Astrocyte of the hippocampus (primary cell): ENCODE measurements around the gene PTPRG.

Source experiments
- DNase-seq: peaks from one replicate; pipeline ENCODE4 v3.0.0; 2011; ENCODE audit warnings: low read depth, low spot score

The PTPRG gene

GRCh38 chr3:61562721-61563312 is 1.4 kb downstream of the PTPRG start:
- peak; percentile 72 for DNase-seq

GRCh38 chr3:61563313-61564271 is 2.2 kb downstream of the PTPRG start:
- peak; percentile 49 for DNase-seq

GRCh38 chr3:61564395-61565059 is 3.2 kb downstream of the PTPRG start:
- DNase-seq, result peak; percentile 90

DNA sequence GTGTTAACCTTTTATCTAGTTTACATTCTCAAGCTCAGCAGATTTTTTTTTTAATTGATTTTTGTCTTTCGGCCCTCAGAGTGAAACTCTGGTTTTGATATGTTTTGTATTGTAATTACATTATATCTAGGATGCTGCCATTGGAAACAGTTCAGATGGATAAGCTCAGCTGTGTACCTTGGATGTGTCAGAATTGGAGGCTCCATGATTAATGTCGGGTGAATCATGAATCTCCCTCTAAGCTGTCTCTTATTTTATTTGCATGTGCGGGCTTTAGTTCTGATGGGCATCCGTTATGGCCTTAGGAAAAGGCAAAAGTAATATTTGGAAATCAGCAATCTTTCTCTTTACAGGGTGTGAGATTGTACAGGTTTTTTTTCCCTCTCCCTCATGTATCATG is 4.2 kb downstream of the PTPRG start:
- DNase-seq, result no peak

- DNase-seq, result no peak
Observed at GRCh38 chr3:61568127-61568526, 6.8 kb downstream of the PTPRG start.

GRCh38 chr3:61569856-61570580 is 8.6 kb downstream of the PTPRG start:
- DNase-seq, result no peak

GRCh38 chr3:61570813-61571212 is 9.4 kb downstream of the PTPRG start:
- peak; percentile 17 for DNase-seq

DNA sequence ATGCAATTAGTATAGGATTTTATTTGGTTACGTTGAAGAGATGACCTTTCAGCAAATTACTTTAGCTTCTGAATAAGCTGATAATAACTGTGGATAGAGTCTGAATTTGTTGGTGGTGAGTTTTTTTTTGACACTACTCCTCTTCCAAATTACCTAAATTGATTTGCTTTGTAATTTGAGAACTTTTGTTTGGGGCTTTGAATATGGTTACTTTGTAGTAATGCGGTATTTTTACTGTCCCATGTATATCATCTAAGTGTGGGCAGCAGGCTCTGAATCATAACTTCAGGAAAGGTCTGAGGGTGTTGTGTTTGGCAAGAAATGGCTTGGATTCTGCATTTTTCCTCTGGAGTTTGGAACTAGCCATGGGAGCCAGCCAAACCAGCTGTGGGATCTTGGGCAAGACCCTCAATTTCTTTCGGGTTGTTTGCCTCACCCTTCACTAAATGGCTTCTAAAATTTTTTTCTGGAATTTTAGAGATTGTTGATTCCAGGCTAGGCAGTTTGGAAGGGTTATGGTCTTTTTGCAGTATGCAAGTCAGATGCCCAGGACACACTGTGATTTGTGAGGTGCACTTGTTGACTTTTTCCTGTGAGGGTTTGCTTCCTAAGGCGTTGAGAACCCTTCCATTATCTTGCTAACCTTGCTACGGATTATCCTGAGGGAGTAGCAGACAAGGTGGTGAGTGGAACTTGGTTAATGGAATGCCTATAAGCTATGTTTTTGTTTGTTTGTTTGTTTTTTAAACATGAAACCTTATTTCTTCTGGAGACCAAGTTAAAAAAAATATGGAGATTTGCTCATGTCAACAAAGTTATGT is 10.4 kb downstream of the PTPRG start:
- peak; percentile 90 for DNase-seq

GRCh38 chr3:61572879-61573278 is 11.5 kb downstream of the PTPRG start:
- no peak for DNase-seq

- no peak for DNase-seq
Observed at GRCh38 chr3:61573441-61573840, 12.1 kb downstream of the PTPRG start.

DNA sequence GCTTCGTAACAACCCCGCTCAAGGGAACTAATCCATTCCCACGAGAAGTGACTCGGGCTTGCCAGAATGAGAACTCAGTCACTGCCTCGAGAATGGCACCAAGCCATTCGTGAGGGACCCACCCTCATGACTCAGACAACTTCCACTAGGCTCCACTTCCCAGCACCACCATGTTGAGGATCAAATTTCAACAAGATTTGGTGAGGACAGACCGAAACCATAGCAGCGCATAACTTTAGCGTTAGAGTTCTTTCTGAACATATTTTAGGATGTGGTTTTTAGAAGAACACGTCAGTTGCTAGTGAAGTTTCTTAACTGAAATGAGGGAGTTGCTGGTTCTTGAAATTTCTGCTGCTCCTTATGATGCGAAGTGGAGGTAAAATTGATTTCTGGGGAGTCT is 13.5 kb downstream of the PTPRG start:
- peak; percentile 88 for DNase-seq

DNA sequence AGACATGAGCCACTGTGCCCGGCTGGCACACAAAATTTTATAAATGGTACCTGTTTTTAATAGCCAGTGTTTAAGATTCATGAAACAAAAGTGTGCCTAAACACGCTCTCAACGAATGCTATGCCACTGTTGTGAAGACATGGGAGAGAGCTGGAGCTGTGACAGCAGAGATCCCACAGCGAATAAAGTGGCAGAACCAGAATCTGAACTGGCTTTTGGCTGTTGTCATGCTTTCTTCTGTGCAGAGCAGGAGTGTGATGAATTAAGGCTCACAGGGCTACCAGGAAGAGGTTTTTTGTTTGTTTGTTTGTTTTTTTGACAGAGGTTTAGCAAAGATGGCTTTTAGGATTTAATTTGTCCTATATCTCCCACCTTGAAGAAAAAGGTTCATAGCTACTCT is 14.5 kb downstream of the PTPRG start:
- no peak for DNase-seq

GRCh38 chr3:61577760-61578159 is 16.4 kb downstream of the PTPRG start:
- no peak for DNase-seq

DNA sequence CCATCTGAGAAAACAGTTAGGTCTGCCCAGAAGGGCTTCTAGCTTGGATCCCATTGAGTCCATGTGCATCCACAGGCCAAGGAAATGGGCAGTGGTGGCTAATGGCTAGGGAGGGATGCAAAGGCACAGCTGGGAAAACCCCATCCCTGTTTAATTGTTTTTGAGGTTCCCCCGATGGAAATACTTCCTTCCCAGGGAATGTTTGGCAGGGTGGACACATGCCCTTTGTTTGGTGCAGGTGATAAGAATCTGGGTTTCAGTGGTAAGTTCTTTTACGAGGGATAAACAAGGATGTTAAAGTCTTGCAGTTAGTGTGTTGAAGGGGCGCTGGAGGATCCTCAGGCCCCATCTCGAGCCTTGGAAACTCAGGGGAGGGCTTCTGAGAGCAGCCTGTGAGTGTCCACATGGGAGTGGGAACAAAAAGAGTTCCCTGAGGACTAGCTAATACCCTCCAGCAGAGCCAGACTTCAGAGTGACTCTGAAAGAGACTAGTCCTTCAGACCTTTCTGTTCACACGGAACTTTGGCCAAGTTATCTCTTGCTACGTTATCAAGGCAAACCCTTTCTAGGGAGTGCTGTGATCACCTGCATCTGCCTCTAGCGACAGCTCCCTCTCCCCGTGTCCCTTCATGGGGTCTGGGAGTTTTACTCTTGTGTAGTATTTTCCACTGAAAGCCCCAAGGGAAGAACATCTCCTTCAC is 17.4 kb downstream of the PTPRG start:
- DNase-seq, result no peak

DNA sequence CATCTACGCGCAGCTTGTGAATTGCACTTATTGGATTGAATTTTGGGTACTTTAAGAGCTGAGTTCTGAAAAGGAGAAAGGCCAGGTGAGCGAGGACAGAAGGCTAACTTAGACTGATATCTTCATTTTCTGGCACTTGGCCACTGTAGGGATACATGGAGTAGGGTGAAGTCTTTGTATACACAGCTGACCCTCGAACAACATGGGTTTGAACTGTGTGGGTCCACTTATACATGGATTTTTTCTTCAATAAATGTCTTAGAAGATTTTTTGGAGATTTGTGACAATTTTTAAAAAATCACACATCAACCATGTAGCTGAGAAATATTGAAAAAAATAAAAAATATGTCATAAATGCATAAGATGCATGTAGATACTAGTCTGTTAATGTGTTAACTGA is 18.3 kb downstream of the PTPRG start:
- no peak for DNase-seq

DNA sequence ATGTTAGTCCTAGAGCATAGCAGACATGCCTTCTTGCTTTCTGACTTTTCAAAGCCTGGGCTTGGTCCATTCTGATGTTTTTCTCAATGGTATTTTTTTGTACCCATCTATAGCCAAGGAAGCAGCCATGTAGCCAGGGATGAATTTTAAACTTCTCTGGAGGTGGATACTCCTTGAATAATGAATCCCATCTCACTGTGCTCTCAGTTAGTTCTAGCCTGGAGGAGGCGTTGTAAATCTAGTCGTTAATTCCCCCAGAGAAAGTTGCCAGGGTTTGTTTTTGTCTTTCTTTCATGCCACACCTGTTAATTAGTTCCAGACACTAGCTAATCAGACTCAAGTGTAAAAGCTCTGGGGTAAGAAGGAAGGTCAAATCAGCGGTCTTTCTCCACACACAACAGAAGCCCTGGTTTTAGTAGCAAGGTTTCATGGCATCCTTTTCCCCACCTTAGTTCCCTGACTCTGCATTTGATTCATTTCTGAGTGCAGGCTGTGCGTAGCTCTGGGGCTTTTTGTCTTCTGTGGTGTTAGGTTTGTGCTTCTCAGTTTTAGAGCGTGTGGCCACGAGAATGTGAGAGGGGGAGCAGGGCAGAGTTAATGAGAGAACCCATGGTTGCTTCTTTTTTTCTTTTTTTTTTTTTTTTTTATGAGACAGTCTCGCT is 19.7 kb downstream of the PTPRG start:
- peak; percentile 42 for DNase-seq

DNA sequence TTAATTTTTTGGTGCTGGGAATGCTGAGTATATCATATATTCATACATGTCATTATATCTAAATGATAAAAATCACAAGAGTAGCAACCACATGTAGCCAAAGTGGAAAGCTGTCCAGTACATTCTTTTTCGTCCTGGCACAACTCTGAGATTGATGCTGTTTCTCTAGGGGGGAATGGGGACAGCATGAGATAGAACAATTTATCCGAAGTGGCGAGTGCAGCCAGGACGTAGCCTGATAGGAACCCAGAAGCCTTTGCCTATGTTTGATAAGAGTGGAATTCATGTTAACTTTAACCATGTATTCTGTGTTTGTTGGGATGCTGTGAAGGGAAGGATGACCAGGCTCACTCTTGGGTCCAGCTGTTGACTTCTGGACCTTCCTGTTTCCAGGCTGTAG is 20.9 kb downstream of the PTPRG start:
- DNase-seq, result no peak

DNA sequence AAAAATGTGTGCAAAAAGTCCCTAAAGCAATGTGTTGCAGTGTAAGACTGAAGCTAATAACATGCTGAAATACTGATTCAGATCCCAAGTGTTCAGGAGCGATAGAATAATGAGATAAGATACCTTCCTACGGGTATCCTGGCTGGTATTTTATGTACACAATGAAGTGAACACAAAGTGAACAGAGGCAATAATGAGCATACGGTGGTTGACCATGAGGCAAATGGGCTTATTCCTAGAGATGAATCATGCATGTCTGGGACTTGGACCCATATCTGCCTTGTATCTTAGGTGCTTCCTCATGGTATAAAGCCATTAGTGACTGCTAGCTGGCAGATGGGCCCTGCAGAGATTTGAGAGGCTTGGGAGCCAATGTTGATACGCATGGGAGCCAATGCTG is 21.5 kb downstream of the PTPRG start:
- DNase-seq, result no peak

GRCh38 chr3:61583890-61584875 is 22.8 kb downstream of the PTPRG start:
- DNase-seq, result no peak
